SK-N-SH (cell line): ENCODE data around the gene CYSTM1. TPM values are rescaled to one million over a fixed set of nuclear protein-coding genes. Genes with fewer than 3 reads are reported as not detected.

ENCODE experiments used
- CTCF ChIA-PET: fragments of 300-600, 350-600 bp; formaldehyde crosslinking; extraction: SDS; loops from one replicate; lab custom pipeline; 2021; lab: Yijun Ruan, JAX
- POLR2A ChIA-PET: fragments of 350-600 bp; sonication (Branson Sonifier 250); formaldehyde crosslinking; extraction: SDS; loops from one replicate; lab custom pipeline; 2020; ENCODE audit warnings: antibody characterized with exemption, inconsistent platforms; lab: Yijun Ruan, JAX
- DNase-seq: peaks from one replicate; pipeline ENCODE4 v3.0.0; 2012
- H2AFZ ChIP-seq: fragments of 200-600 bp; sonication (generic); 2 replicates; pipeline ENCODE4 v1.8.1; 2016; ENCODE audit warnings: antibody characterized with exemption, mild to moderate bottlenecking, low read depth
- H3F3A ChIP-seq: fragments of 200-600 bp; sonication (generic); replicated peaks from 2 replicates; pipeline ENCODE3; 2016; ENCODE audit warnings: antibody characterized with exemption, mild to moderate bottlenecking; ENCODE audit not compliant: insufficient read depth
- H3K27ac ChIP-seq, 2 experiments: fragments of 200-500 bp in 1 of 2; fragments of 200-600 bp in 1 of 2; sonication (Bioruptor generic) in 1 of 2; sonication (generic), shearing (Covaris generic) in 1 of 2; 2 replicates each; pipeline versions ENCODE4 v1.5.1 to v1.6.1; 2014 to 2016; ENCODE audit warnings: low read depth in 2 of 2, inconsistent platforms in 1 of 2, low read length in 1 of 2, mild to moderate bottlenecking in 1 of 2, mixed read lengths in 1 of 2
- H3K27me3 ChIP-seq: fragments of 200-600 bp; sonication (generic), shearing (Covaris generic); 2 replicates; pipeline ENCODE4 v1.6.1; 2016; ENCODE audit warnings: mixed run types; ENCODE audit not compliant: insufficient read depth
- H3K36me3 ChIP-seq, 2 experiments: fragments of 200-500 bp in 1 of 2; fragments of 200-600 bp in 1 of 2; sonication (Bioruptor generic) in 1 of 2; sonication (generic) in 1 of 2; replicated peaks in 1 of 2; 2 replicates each; pipeline versions ENCODE3 to v1.5.1; 2014 to 2016; ENCODE audit warnings: low read length in 1 of 2, mild to moderate bottlenecking in 1 of 2; ENCODE audit not compliant: insufficient read depth in 2 of 2, control insufficient read depth in 1 of 2
- H3K4me1 ChIP-seq, 2 experiments: fragments of 200-500 bp in 1 of 2; fragments of 200-600 bp in 1 of 2; sonication (Bioruptor generic) in 1 of 2; sonication (generic), shearing (Covaris generic) in 1 of 2; 2 replicates each; pipeline versions ENCODE4 v1.5.1 to v1.6.1; 2014 to 2016; ENCODE audit warnings: low read depth in 1 of 2, low read length in 1 of 2, mixed run types in 1 of 2; ENCODE audit not compliant: insufficient read depth in 2 of 2, control insufficient read depth in 1 of 2
- H3K4me2 ChIP-seq: fragments of 200-600 bp; sonication (generic), shearing (Covaris generic); 2 replicates; pipeline ENCODE4 v1.6.1; 2017; ENCODE audit warnings: mixed run types
- H3K4me3 ChIP-seq, 2 experiments: fragments of 200-500 bp in 1 of 2; fragments of 200-600 bp in 1 of 2; sonication (Bioruptor generic) in 1 of 2; sonication (generic), shearing (Covaris generic) in 1 of 2; 2 replicates each; pipeline versions ENCODE4 v1.5.1 to v1.8.1; 2014 to 2016; ENCODE audit warnings: low read depth in 2 of 2, inconsistent platforms in 1 of 2, low read length in 1 of 2, mild to moderate bottlenecking in 1 of 2, mixed read lengths in 1 of 2, moderate library complexity in 1 of 2
- H3K79me2 ChIP-seq: fragments of 200-600 bp; sonication (generic); 2 replicates; pipeline ENCODE4 v1.8.1; 2017; ENCODE audit warnings: mild to moderate bottlenecking; ENCODE audit not compliant: insufficient read depth
- H3K9ac ChIP-seq: fragments of 200-600 bp; sonication (generic); 2 replicates; pipeline ENCODE4 v1.6.1; 2017; ENCODE audit warnings: mixed run types
- H3K9me2 ChIP-seq: fragments of 200-600 bp; sonication (generic); 2 replicates; pipeline ENCODE4 v1.6.1; 2017; ENCODE audit warnings: mixed run types
- H3K9me3 ChIP-seq: fragments of 200-600 bp; sonication (generic); 2 replicates; pipeline ENCODE4 v1.6.1; 2017; ENCODE audit warnings: mixed run types, mild to moderate bottlenecking, moderate library complexity
- H4K20me1 ChIP-seq: fragments of 200-600 bp; sonication (generic); 2 replicates; pipeline ENCODE4 v1.6.1; 2017; ENCODE audit warnings: mild to moderate bottlenecking, mixed run types; ENCODE audit not compliant: insufficient read depth
- FOXJ3 ChIP-seq: sonication (generic); formaldehyde crosslinking; IDR thresholded peaks from 2 replicates; pipeline ENCODE4 v1.5.1; 2020; ENCODE audit warnings: mild to moderate bottlenecking, missing genetic modification reagents
- GABPA ChIP-seq: IDR thresholded peaks from 2 replicates; pipeline ENCODE4 v1.4.0; 2012; ENCODE audit warnings: low read depth, mild to moderate bottlenecking
- MEF2A ChIP-seq: IDR thresholded peaks from 2 replicates; pipeline ENCODE4 v1.4.0; 2012; ENCODE audit warnings: low read depth, borderline replicate concordance
- MXI1 ChIP-seq: IDR thresholded peaks from 2 replicates; pipeline ENCODE4 v1.6.1; 2012; ENCODE audit warnings: mild to moderate bottlenecking, low read depth, low read length, improper control_type of control experiment
- NRF1 ChIP-seq: IDR thresholded peaks from 2 replicates; pipeline ENCODE4 v1.6.1; 2012; ENCODE audit warnings: low read depth, mild to moderate bottlenecking, low read length
- RCOR1 ChIP-seq: fragments of 150-350 bp; IDR thresholded peaks from 2 replicates; pipeline ENCODE4 v1.6.1; 2017; ENCODE audit warnings: antibody characterized with exemption, low read length
- RFX5 ChIP-seq: IDR thresholded peaks from 2 replicates; pipeline ENCODE4 v1.6.1; 2012; ENCODE audit warnings: mild to moderate bottlenecking, improper control_type of control experiment, low read length
- SIN3A ChIP-seq: IDR thresholded peaks from 2 replicates; pipeline ENCODE4 v1.6.1; 2012; ENCODE audit warnings: low read depth, mild to moderate bottlenecking, low read length, moderate library complexity, borderline replicate concordance
- WGBS: methylation state at CpG from one replicate; pipeline ENCODE4 v1.1.6; 2017; ENCODE audit warnings: low lambda C conversion rate; 5-methylcytosine and 5-hydroxymethylcytosine counted together
- polyA plus RNA-seq, 3 experiments: library from polyadenylated mRNA; depleted of rRNA; stranded (reverse); fragments of >200 nt; gene quantifications; 2 replicates each; pipeline ENCODE4 v1.2.3, GENCODE V29; 2012
- TF ChIP-seq, protein P1 (sequence below): IDR thresholded peaks from 2 replicates; pipeline ENCODE4 v1.4.0; 2012; ENCODE audit warnings: low read depth
- TF ChIP-seq, protein P2 (sequence below): fragments of 150-350 bp; IDR thresholded peaks from 2 replicates; pipeline ENCODE4 v1.6.1; 2017; ENCODE audit warnings: antibody characterized with exemption, low read length, low read depth, borderline replicate concordance
- TF ChIP-seq, protein P3 (sequence below): IDR thresholded peaks from 2 replicates; pipeline ENCODE4 v1.6.1; 2012; ENCODE audit warnings: mild to moderate bottlenecking, low read depth, low read length, moderate library complexity
- TF ChIP-seq, protein P4 (sequence below): IDR thresholded peaks from 2 replicates; pipeline ENCODE4; 2012
- TF ChIP-seq, protein P5 (sequence below): fragments of 150-350 bp; IDR thresholded peaks from 2 replicates; pipeline ENCODE4 v1.6.1; 2016; ENCODE audit warnings: mild to moderate bottlenecking, low read depth, low read length
- TF ChIP-seq, protein P6 (sequence below): IDR thresholded peaks from 2 replicates; pipeline ENCODE4 v1.4.0; 2012; ENCODE audit warnings: low read depth, borderline replicate concordance

Gene CYSTM1
- polyA plus RNA-seq, 1 of the 3 experiments (the other 2 are of a cell fraction) = 27.1 TPM

DNA sequence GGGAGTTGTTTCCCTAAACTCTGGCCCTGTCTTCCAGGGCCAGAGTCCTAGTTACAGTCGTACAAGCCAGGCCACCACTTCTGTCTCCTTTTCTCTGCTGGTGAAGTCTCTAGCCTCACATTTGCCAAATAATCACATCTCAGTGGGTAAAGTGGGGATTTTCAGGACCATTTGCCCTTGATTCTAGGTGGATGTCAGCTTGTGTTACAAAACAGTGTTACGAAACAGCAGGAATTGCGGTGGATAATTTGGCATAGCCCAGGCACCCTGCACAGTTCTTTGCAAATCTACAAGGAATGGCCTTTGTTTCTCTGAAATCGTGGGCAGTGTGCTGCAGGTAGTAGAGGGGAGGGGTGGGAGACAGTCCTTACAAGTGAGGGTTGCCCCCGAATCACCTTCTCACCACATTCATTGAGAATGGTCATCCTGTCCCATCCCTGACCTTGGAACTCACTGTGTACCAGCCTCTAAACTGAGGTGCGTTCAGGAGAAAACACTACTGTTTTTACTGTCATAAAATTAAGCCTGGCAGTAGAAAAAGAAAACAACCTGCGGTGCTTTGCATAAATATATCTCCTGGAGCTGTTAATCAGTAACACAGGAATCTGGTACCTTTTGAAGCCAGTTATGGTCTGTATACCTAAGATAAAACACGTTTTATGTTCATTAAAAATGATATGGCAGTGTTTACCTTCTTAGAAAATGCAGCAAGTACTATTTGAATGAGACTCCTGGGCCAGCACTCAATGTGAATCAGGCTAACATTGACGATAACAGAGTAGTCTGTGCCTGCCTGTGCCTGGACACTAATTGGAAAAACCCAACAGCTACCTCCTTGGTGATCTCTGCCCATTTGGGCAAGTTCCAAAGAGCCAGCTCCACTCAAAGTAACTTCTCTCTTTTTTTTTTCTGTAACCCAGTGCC, 44.3 kb downstream of the CYSTM1 start:
- no peak overlapping the region for H3K4me3 ChIP-seq
- POLR2A ChIA-PET = no interaction called here
- H3K9ac ChIP-seq = no peak overlapping the region
- TF ChIP-seq, protein P1, sequence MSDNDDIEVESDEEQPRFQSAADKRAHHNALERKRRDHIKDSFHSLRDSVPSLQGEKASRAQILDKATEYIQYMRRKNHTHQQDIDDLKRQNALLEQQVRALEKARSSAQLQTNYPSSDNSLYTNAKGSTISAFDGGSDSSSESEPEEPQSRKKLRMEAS = no peak
- TF ChIP-seq, all 33 proteins: peak for 0
- Histone ChIP-seq H3K4me1 (peaks cover 36 to 41% of the 10 kb centered on the region in 2 experiments), H3K27me3 (no peaks in the 10 kb centered on the region), H3K4me2 (peak overlapping the region; percentile 60), H4K20me1 (no peaks in the 10 kb centered on the region), H3K9me3 (no peaks in the 10 kb centered on the region), H3F3A (peaks cover 35% of the 10 kb centered on the region), H3K27ac (peak overlapping the region; percentile 50 to 86; a peak in 3 of 4 replicates), H2AFZ (no peak overlapping the region), H3K36me3 (no peaks in the 10 kb centered on the region), H3K9me2 (no peaks in the 10 kb centered on the region), H3K79me2 (no peaks in the 10 kb centered on the region; the same call in 1 of the 2 replicates)
- WGBS = 89% methylated on average over 9 of the region's 9 CpGs
- DNase-seq = no peak
- CTCF ChIA-PET = interaction anchor here (0.6 to 1.1 kb wide), 2 partner anchors 13 to 174 kb away, joined by 3 read pairs; no protein-coding TSS in a partner anchor

DNA sequence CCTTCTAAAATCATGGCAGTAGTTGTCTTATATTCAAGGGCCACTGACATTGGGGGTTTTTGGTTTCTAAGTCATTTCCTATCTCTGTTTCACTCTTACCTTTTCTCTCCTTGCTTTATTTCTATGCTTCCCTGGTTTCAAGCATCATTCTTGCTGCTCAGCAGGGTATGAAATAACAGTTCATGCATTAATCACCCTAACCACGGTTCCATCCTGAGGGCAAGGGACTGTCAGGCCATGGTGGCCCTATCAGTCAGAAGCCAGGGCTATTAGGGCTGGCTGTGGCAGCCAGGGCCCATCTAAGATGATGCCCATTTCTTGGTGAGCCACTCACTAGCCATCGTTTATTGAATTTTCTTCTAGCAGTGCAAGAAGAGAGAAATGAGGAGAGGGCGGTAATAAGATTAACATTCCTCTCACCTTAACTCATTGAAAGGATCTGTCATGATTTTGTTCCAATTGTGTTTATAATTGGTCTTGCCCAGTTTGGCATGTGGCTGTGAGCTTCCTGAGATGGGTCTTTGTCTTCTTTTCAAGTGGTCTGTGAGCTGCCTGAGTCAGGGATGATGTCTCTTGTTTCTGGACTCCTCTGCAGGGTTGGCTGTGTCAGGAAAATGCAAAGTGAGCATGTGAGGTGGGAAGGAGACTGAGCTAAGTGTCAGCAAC, 45.2 kb downstream of the CYSTM1 start:
- peak overlapping the region; percentile 56 to 86; a peak in 3 of 4 replicates for H3K27ac ChIP-seq
- WGBS = 40% methylated on average over 3 of the region's 3 CpGs
- H4K20me1 ChIP-seq = no peaks in the 10 kb centered on the region
- H3K27me3 ChIP-seq = no peaks in the 10 kb centered on the region
- H2AFZ ChIP-seq = no peak overlapping the region
- H3K4me3 ChIP-seq = no peak overlapping the region
- H3K9me3 ChIP-seq = no peaks in the 10 kb centered on the region
- no peaks in the 10 kb centered on the region for H3K36me3 ChIP-seq
- H3K4me2 ChIP-seq = peak overlapping the region; percentile 60
- no peak overlapping the region for H3K9ac ChIP-seq
- ChIA-PET CTCF (interaction anchor here (0.6 to 1.4 kb wide), 5 partner anchors 13 to 175 kb away, joined by 3 to 5 read pairs (median 3); no protein-coding TSS in a partner anchor), POLR2A (no interaction called here)
- H3F3A ChIP-seq = peaks cover 35% of the 10 kb centered on the region
- H3K9me2 ChIP-seq = no peaks in the 10 kb centered on the region
- DNase-seq = no peak
- H3K79me2 ChIP-seq = no peaks in the 10 kb centered on the region; the same call in 1 of the 2 replicates
- peaks cover 30 to 41% of the 10 kb centered on the region in 2 experiments for H3K4me1 ChIP-seq
- TF ChIP-seq, protein P2, sequence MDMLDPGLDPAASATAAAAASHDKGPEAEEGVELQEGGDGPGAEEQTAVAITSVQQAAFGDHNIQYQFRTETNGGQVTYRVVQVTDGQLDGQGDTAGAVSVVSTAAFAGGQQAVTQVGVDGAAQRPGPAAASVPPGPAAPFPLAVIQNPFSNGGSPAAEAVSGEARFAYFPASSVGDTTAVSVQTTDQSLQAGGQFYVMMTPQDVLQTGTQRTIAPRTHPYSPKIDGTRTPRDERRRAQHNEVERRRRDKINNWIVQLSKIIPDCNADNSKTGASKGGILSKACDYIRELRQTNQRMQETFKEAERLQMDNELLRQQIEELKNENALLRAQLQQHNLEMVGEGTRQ = no peak
- TF ChIP-seq SIN3A (no peak), GABPA (no peak), MXI1 (no peak), NRF1 (no peak), RFX5 (no peak), RCOR1 (no peak), MEF2A (no peak), FOXJ3 (CRISPR knock-in tag) (no peak)
- TF ChIP-seq, protein P3, sequence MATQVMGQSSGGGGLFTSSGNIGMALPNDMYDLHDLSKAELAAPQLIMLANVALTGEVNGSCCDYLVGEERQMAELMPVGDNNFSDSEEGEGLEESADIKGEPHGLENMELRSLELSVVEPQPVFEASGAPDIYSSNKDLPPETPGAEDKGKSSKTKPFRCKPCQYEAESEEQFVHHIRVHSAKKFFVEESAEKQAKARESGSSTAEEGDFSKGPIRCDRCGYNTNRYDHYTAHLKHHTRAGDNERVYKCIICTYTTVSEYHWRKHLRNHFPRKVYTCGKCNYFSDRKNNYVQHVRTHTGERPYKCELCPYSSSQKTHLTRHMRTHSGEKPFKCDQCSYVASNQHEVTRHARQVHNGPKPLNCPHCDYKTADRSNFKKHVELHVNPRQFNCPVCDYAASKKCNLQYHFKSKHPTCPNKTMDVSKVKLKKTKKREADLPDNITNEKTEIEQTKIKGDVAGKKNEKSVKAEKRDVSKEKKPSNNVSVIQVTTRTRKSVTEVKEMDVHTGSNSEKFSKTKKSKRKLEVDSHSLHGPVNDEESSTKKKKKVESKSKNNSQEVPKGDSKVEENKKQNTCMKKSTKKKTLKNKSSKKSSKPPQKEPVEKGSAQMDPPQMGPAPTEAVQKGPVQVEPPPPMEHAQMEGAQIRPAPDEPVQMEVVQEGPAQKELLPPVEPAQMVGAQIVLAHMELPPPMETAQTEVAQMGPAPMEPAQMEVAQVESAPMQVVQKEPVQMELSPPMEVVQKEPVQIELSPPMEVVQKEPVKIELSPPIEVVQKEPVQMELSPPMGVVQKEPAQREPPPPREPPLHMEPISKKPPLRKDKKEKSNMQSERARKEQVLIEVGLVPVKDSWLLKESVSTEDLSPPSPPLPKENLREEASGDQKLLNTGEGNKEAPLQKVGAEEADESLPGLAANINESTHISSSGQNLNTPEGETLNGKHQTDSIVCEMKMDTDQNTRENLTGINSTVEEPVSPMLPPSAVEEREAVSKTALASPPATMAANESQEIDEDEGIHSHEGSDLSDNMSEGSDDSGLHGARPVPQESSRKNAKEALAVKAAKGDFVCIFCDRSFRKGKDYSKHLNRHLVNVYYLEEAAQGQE = no peak
- TF ChIP-seq, protein P4, sequence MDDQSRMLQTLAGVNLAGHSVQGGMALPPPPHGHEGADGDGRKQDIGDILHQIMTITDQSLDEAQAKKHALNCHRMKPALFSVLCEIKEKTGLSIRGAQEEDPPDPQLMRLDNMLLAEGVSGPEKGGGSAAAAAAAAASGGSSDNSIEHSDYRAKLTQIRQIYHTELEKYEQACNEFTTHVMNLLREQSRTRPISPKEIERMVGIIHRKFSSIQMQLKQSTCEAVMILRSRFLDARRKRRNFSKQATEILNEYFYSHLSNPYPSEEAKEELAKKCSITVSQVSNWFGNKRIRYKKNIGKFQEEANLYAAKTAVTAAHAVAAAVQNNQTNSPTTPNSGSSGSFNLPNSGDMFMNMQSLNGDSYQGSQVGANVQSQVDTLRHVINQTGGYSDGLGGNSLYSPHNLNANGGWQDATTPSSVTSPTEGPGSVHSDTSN = peak; percentile 55; the same call in 1 of the 2 replicates
- TF ChIP-seq, protein P5, sequence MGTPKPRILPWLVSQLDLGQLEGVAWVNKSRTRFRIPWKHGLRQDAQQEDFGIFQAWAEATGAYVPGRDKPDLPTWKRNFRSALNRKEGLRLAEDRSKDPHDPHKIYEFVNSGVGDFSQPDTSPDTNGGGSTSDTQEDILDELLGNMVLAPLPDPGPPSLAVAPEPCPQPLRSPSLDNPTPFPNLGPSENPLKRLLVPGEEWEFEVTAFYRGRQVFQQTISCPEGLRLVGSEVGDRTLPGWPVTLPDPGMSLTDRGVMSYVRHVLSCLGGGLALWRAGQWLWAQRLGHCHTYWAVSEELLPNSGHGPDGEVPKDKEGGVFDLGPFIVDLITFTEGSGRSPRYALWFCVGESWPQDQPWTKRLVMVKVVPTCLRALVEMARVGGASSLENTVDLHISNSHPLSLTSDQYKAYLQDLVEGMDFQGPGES = no peak
- TF ChIP-seq, protein P6, sequence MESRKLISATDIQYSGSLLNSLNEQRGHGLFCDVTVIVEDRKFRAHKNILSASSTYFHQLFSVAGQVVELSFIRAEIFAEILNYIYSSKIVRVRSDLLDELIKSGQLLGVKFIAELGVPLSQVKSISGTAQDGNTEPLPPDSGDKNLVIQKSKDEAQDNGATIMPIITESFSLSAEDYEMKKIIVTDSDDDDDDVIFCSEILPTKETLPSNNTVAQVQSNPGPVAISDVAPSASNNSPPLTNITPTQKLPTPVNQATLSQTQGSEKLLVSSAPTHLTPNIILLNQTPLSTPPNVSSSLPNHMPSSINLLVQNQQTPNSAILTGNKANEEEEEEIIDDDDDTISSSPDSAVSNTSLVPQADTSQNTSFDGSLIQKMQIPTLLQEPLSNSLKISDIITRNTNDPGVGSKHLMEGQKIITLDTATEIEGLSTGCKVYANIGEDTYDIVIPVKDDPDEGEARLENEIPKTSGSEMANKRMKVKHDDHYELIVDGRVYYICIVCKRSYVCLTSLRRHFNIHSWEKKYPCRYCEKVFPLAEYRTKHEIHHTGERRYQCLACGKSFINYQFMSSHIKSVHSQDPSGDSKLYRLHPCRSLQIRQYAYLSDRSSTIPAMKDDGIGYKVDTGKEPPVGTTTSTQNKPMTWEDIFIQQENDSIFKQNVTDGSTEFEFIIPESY = no peak
